GM18861 (cell line): ENCODE results near the gene PFN1.

Source experiments
- ATAC-seq: cut with Tn5 transposase; IDR thresholded peaks from one replicate; pipeline ENCODE4 v1.9.1; 2021; ENCODE audit not compliant: unreplicated experiment

Gene PFN1

GRCh38 chr17:4967539-4968485 lies 19.5 kb upstream of the PFN1 start, which contains the start of gene SPAG7:
TSS of gene SPAG7 (minus strand) at chr17:4967817. CDS start at chr17:4967804, 13 bp downstream.
- peak; percentile 45 for ATAC-seq

GRCh38 chr17:4966844-4967538 lies 18.7 kb upstream of the PFN1 start:
- peak; percentile 71 for ATAC-seq

GRCh38 chr17:4965311-4965986 lies 17.1 kb upstream of the PFN1 start:
- no peak for ATAC-seq

GRCh38 chr17:4960279-4960922 lies 12.1 kb upstream of the PFN1 start:
- no peak for ATAC-seq

- ATAC-seq = no peak
These were observed 11.1 kb upstream of the PFN1 start for GRCh38 chr17:4959261-4959965.

- no peak for ATAC-seq
These were observed 9.8 kb upstream of the PFN1 start for GRCh38 chr17:4958102-4958501.

GRCh38 chr17:4956493-4957061 lies 8.2 kb upstream of the PFN1 start:
- no peak for ATAC-seq

- ATAC-seq = no peak
These were observed 6.8 kb upstream of the PFN1 start for GRCh38 chr17:4955091-4955490.

- ATAC-seq = no peak
These were observed 5.2 kb upstream of the PFN1 start for GRCh38 chr17:4953451-4953961.

- no peak for ATAC-seq
These were observed 3.2 kb upstream of the PFN1 start for GRCh38 chr17:4951486-4951885.

- ATAC-seq = no peak
These were observed 2.4 kb upstream of the PFN1 start, which contains the start of gene ENO3 for GRCh38 chr17:4950746-4951204. TSS of gene ENO3 (plus strand) at chr17:4951119. CDS start at chr17:4951830, 711 bp downstream.

GRCh38 chr17:4950075-4950745 lies 1.9 kb upstream of the PFN1 start:
- no peak for ATAC-seq

GRCh38 chr17:4949321-4950074 lies 1.2 kb upstream of the PFN1 start:
- ATAC-seq = no peak

GRCh38 chr17:4948931-4949320 lies 596 bp upstream of the PFN1 start:
- no peak for ATAC-seq

GRCh38 chr17:4947411-4948165 lies 742 bp downstream of the PFN1 start:
- ATAC-seq = no peak

- no peak for ATAC-seq
These were observed 1.3 kb downstream of the PFN1 start for GRCh38 chr17:4947010-4947410.

GRCh38 chr17:4946312-4946976 lies 1.9 kb downstream of the PFN1 start:
- ATAC-seq = no peak
